Thymus (tissue), 11 donors: ENCODE data around the gene CEBPA. TPM values are rescaled to one million over a fixed set of nuclear protein-coding genes. Genes with fewer than 3 reads are reported as not detected.
"Not testable (repeated sequence)": the region's sequence is repeated elsewhere in the genome, so short reads cannot be mapped to it uniquely, and the experiment has no call there.

Experiments used
- DNase-seq, 9 donors: peaks; one replicate each; pipeline ENCODE4 v3.0.0-alpha.2; 2013; ENCODE audit warnings: low spot score in 9 of 9, low read depth in 6 of 9, missing footprints in 1 of 9
- H3K27ac ChIP-seq, 2 donors: one replicate each; pipeline ENCODE4 v1.5.1; 2013; ENCODE audit warnings: control low read depth in 1 of 2, low read depth in 1 of 2, low read length in 1 of 2, mild to moderate bottlenecking in 1 of 2, moderate library complexity in 1 of 2
- H3K27me3 ChIP-seq, 2 donors: one replicate each; pipeline ENCODE4 v1.5.1; 2013; ENCODE audit warnings: low read length in 1 of 2; ENCODE audit not compliant: control insufficient read depth in 2 of 2, insufficient read depth in 1 of 2
- H3K36me3 ChIP-seq, 2 donors: one replicate each; pipeline ENCODE4 v1.5.1; 2013; ENCODE audit warnings: low read length in 1 of 2, mild to moderate bottlenecking in 1 of 2, moderate library complexity in 1 of 2; ENCODE audit not compliant: control insufficient read depth in 2 of 2, insufficient read depth in 2 of 2
- H3K4me1 ChIP-seq, 2 donors: one replicate each; pipeline ENCODE4 v1.5.1; 2013; ENCODE audit warnings: low read length in 2 of 2; ENCODE audit not compliant: control insufficient read depth in 2 of 2, insufficient read depth in 2 of 2
- H3K4me3 ChIP-seq, 2 donors: one replicate each; pipeline ENCODE4 v1.5.1; 2013; ENCODE audit warnings: low read length in 2 of 2, control low read depth in 1 of 2, mild to moderate bottlenecking in 1 of 2
- H3K9me3 ChIP-seq, 2 donors: one replicate each; pipeline ENCODE4 v1.5.1; 2013; ENCODE audit warnings: low read length in 1 of 2, mild to moderate bottlenecking in 1 of 2; ENCODE audit not compliant: control insufficient read depth in 2 of 2, insufficient read depth in 1 of 2
- WGBS: extraction: QIAGEN DNeasy Blood & Tissue Kit; methylation state at CpG from one replicate; pipeline ENCODE4 v1.1.7; 2013; 5-methylcytosine and 5-hydroxymethylcytosine counted together
- polyA plus RNA-seq: library from polyadenylated mRNA; stranded (reverse); fragments of 200-250 nt; gene quantifications from one replicate; pipeline ENCODE4 v1.2.3, GENCODE V29; 2013
- total RNA-seq: library from RNA; stranded (reverse); fragments of 120-200 nt; gene quantifications from one replicate; pipeline ENCODE4 v1.2.4, GENCODE V29; 2013
- donor health status: healthy.

The CEBPA gene
- total and polyA plus RNA-seq, 2 donors = 7.0 to 10.1 TPM

DNA sequence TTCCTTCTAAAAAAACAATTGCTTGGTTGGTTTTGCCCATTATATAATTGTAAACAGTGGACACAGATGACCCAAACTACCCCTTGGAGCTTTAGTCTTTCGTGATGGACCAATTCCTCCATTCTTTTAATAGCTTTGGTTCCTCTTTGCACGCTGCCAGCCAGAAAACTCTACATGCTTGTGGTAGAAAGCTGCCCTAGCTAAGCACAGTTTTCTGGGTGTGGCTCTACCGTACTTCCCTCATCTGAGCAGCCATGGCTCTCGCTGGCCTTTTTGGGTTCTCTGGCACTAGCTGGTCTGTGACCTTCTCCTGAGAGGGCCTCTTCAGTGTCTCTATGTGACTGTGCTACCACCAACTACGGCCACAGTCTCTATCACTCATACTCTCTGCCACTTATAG, 29.9 kb upstream of the CEBPA start:
- 32% methylated on average over 5 of the region's 5 CpGs for WGBS
- no peaks in the 10 kb centered on the region for H3K4me1 ChIP-seq
- H3K27ac ChIP-seq = no peak overlapping the region
- no peaks in the 10 kb centered on the region for H3K36me3 ChIP-seq
- no peak overlapping the region for H3K4me3 ChIP-seq
- no peak for DNase-seq
- no peaks in the 10 kb centered on the region for H3K27me3 ChIP-seq
- H3K9me3 ChIP-seq = no peaks in the 10 kb centered on the region

DNA sequence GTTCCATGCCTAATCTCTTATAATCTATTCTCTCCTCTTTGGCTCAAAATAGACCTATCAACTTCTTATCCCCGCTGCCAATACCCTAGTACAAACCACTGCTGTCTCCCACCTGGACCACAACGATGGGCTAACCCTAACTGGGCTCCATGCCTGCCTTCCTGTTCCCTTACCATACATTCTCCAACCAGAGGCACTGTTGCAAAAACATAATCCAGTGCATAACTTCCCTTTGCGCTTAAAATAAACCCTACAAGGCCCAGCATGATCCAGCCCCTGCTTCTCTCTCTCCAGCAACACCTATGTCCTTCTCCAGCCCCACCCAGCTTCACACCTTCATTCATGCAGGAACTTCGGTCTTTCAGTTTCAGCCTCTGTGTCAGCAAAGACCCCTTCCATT, 27.4 kb upstream of the CEBPA start:
- Histone ChIP-seq H3K9me3 (no peaks in the 10 kb centered on the region), H3K36me3 (no peaks in the 10 kb centered on the region), H3K4me3 (no peak overlapping the region), H3K27me3 (no peaks in the 10 kb centered on the region), H3K27ac (no peak overlapping the region), H3K4me1 (no peaks in the 10 kb centered on the region)
- DNase-seq = no peak
- WGBS = 70% methylated on average over 4 of the region's 4 CpGs

DNA sequence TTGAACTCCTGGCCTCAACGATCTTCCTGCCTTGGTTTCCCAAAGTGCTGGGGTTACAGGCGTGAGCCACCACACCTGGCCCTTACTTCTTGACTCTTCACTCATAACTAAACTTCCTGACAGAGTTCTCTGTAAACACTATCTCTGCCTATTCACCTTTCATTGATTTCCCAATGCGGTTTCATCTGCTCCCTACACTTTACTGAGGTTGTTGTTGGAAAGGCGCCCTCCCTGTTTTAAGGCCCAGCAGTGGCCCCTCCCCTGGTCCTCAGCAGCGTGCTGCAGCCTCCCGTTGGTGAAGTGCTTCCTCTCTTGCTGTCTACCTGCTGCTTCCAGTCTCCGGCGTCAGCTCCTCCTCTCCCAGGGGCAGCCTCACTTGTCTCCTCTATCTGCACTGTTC, 26.7 kb upstream of the CEBPA start:
- H3K9me3 ChIP-seq = no peaks in the 10 kb centered on the region
- no peaks in the 10 kb centered on the region for H3K27me3 ChIP-seq
- DNase-seq = no peak
- no peaks in the 10 kb centered on the region for H3K4me1 ChIP-seq
- H3K27ac ChIP-seq = no peak overlapping the region
- H3K36me3 ChIP-seq = no peaks in the 10 kb centered on the region
- whole genome bisulfite sequencing = 90% methylated on average over 8 of the region's 8 CpGs
- no peak overlapping the region for H3K4me3 ChIP-seq

DNA sequence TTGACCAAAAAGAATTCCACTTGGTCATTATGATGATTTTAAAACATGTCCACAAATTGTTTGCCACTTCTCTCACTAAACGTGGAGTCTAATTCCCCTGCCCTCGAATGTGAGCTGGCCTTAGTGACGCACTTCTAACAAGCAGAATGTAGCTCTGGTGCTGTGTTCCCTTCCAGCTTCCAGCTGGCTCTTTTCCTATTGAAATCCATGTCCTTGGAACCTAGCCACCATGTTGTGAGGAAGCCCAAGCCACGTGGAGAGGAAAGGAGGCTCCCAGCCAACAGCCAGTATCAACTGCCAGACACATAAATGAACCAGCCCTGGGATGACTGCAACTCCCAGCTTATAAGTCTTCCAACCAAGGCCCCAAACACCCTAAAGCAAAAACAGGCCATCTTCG, 23.6 kb upstream of the CEBPA start:
- WGBS = 88% methylated on average over 5 of the region's 5 CpGs
- Histone ChIP-seq H3K27ac (no peak overlapping the region), H3K4me1 (no peaks in the 10 kb centered on the region), H3K9me3 (no peaks in the 10 kb centered on the region), H3K4me3 (no peak overlapping the region), H3K36me3 (no peaks in the 10 kb centered on the region), H3K27me3 (no peaks in the 10 kb centered on the region)
- no peak for DNase-seq

DNA sequence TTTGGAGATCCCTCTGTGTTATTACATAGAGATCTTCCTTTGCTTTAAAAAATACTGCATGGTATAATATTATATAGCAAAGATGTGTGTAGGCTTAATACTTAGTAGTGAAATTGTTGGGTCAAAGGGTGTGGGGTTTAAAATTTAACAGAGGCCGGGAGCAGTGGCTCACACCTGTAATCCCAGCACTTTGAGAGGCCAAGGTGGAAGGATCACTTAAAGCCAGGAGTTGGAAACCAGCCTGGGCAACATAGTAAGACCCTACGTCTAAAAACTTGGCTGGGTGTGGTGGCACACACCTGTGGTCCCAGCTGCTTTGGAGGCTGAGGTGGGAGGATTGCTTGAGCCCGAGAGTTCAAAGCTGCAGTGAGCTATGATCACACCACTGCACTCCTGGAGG, 22.3 kb upstream of the CEBPA start:
- no peaks in the 10 kb centered on the region for H3K27me3 ChIP-seq
- no peaks in the 10 kb centered on the region for H3K4me1 ChIP-seq
- DNase-seq = no peak
- no peak overlapping the region for H3K27ac ChIP-seq
- no peak overlapping the region for H3K4me3 ChIP-seq
- no peaks in the 10 kb centered on the region for H3K36me3 ChIP-seq
- H3K9me3 ChIP-seq = no peaks in the 10 kb centered on the region
- WGBS = 96% methylated on average over 3 of the region's 3 CpGs

DNA sequence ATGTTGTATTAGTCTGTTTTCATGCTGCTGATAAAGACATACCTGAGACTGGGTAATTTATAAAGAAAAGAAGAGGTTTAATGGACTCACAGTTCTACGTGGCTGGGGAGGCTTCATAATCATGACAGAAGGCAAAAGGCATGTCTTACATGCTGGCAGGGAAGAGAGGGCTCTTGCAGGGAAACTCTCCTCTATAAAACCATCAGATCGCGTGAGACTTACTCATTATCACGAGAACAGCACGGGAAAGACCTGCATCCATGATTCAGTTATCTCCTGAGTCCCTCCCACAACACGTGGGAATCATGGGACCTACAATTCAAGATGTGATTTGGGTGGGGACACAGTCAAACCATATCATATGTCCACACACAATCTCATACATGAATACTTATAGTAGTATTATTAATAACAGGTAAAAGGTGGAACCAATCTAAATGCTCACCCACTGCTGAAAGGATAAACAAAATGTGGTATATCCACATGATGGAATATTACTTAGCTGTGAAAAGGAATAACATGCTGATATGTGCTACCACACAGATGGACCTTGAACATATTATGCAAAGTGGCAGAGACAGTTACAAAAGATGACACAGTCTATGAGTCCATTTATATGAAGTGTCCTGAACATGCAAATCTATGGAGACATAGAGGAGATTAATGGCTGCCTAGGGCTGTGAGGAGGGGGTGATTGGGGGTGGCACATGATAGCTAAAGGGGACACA, 20.9 kb upstream of the CEBPA start:
- H3K36me3 ChIP-seq = no peaks in the 10 kb centered on the region
- H3K27me3 ChIP-seq = no peaks in the 10 kb centered on the region
- H3K4me1 ChIP-seq = no peaks in the 10 kb centered on the region
- DNase-seq = no peak
- no peaks in the 10 kb centered on the region for H3K9me3 ChIP-seq
- H3K27ac ChIP-seq = no peak overlapping the region
- no peak overlapping the region for H3K4me3 ChIP-seq
- 96% methylated on average over 6 of the region's 6 CpGs for WGBS

DNA sequence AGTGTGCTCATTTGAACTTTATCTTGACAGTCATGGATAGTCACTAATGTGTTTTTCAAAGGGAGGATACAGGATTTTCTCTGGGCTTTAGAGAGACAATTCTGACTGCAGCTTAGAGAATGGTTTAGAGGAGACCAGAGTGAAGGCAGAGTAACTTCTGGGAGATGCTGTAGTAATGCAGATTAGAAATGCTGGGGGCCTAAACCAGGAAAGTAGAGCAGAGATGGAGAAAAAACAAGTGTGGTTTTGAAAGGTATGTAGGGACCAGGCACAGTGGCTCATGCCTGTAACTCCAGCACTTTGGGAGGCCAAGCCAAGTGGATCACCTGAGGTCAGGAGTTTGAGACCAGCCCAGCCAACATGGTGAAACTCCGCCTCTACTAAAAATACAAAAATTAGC, 18.3 kb upstream of the CEBPA start:
- Histone ChIP-seq H3K4me1 (no peaks in the 10 kb centered on the region), H3K36me3 (no peaks in the 10 kb centered on the region), H3K4me3 (no peak overlapping the region), H3K27ac (no peak overlapping the region), H3K9me3 (no peaks in the 10 kb centered on the region), H3K27me3 (no peaks in the 10 kb centered on the region)
- no peak for DNase-seq
- WGBS = 97% methylated on average over 1 of the region's 1 CpG

DNA sequence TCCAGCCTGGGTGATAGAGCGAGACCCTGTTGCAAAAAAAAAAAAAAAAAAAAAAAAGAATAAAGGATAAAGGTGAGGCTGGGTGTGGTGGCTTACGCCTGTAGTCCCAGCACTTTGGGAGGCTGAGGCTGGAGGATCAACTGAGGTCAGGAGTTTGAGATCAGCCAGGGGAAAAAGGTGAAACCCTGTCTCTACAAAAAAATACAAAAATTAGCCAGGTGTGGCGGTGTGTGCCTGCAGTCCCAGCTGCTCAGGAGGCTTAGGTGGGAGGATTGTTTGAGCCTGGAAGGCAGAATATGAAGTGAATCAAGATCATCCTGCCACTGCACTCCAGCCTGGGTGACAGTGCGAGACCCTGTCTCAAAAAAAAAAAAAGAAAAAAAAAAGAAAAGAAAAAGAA, 15.7 kb upstream of the CEBPA start:
- H3K36me3 ChIP-seq, H3K4me1 ChIP-seq, H3K27me3 ChIP-seq, H3K9me3 ChIP-seq, DNase-seq, H3K27ac ChIP-seq, H3K4me3 ChIP-seq: not testable (repeated sequence)
- WGBS = 98% methylated on average over 4 of the region's 4 CpGs

DNA sequence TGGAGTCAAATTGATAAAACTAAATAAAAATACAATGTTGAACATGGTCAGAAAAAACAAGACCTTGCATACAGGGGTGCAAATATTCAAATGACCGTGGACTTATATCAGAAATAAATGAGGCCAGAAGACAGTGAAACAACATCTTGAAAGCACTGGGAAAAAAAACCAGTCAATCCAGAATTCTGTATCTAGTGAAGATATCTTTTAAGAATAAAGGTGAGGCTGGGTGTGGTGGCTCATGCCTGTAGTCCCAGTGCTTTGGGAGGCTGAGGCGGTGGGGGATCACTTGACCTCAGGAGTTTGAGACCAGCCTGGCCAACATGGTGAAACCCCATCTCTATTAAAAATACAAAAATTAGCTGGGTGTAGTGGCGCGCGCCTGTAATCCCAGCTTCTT, 15.2 kb upstream of the CEBPA start:
- WGBS = 98% methylated on average over 5 of the region's 5 CpGs
- H3K27me3 ChIP-seq = no peaks in the 10 kb centered on the region
- no peak for DNase-seq
- no peaks in the 10 kb centered on the region for H3K36me3 ChIP-seq
- no peak overlapping the region for H3K27ac ChIP-seq
- H3K4me3 ChIP-seq = no peak overlapping the region
- no peaks in the 10 kb centered on the region for H3K9me3 ChIP-seq
- H3K4me1 ChIP-seq = no peaks in the 10 kb centered on the region
